VCaP (cell line): ENCODE results near the gene PRKG1.

Experiments
- H3K27ac ChIP-seq: fragments of 450-650 bp; 2 replicates; pipeline ENCODE4 v1.5.1; 2017
- CTCF ChIP-seq: fragments of 450-650 bp; conservative IDR thresholded peaks from 2 replicates; pipeline ENCODE4 v1.5.1; 2017; ENCODE audit warnings: mild to moderate bottlenecking, moderate library complexity

PRKG1 gene

GRCh38 chr10:52145636-52146035 is 1071.3 kb downstream of the PRKG1 start:
- no peak for TF ChIP-seq CTCF
- H3K27ac ChIP-seq, result no peak overlapping the region

- no peak overlapping the region for H3K27ac ChIP-seq
- no peak for TF ChIP-seq CTCF
These were observed 1072.5 kb downstream of the PRKG1 start for GRCh38 chr10:52146766-52147165.

GRCh38 chr10:52170776-52171175 is 1096.5 kb downstream of the PRKG1 start:
- H3K27ac ChIP-seq, result no peak overlapping the region
- TF ChIP-seq CTCF, result no peak

- no peak for TF ChIP-seq CTCF
- H3K27ac ChIP-seq, result no peak overlapping the region
These were observed 1098.3 kb downstream of the PRKG1 start for GRCh38 chr10:52172581-52172980.

- no peak overlapping the region for H3K27ac ChIP-seq
- TF ChIP-seq CTCF, result no peak
These were observed 1111.0 kb downstream of the PRKG1 start for GRCh38 chr10:52185256-52185655.

- H3K27ac ChIP-seq, result no peak overlapping the region
- no peak for TF ChIP-seq CTCF
These were observed 1113.4 kb downstream of the PRKG1 start for GRCh38 chr10:52187521-52188258.

GRCh38 chr10:52191049-52191448 is 1116.8 kb downstream of the PRKG1 start:
- no peak for TF ChIP-seq CTCF
- no peak overlapping the region for H3K27ac ChIP-seq
